GM13977 (cell line): ENCODE measurements around the gene RAPSN.
"Not testable (repeated sequence)": the region's sequence is repeated elsewhere in the genome, so short reads cannot be mapped to it uniquely, and the experiment has no call there.

Source experiments
- DNase-seq: peaks from one replicate; pipeline ENCODE4 v3.0.0; 2012; ENCODE audit warnings: low spot score
- CTCF ChIP-seq: IDR thresholded peaks from 2 replicates; pipeline ENCODE4 v1.5.1; 2012; ENCODE audit warnings: mild to moderate bottlenecking, control low read depth; ENCODE audit not compliant: insufficient read depth; ENCODE audit errors: extremely low read depth, missing control alignments
- in situ Hi-C: fragments of 300-500 bp; cut with MboI; formaldehyde crosslinking; loops from one replicate; pipeline ENCODE4 v1.12.0; 2022; ENCODE audit warnings: low sequenced_read_pairs, low pct_unique_long_range_greater_than_20kb, mixed read lengths, inconsistent platforms; ENCODE audit not compliant: unreplicated experiment

Gene RAPSN

GRCh38 chr11:47460571-47461235 lies 11.8 kb upstream of the RAPSN start:
- no peak for TF ChIP-seq CTCF
- DNase-seq = no peak
- in situ Hi-C loops = no loop called here

GRCh38 chr11:47454258-47454671 lies 5.3 kb upstream of the RAPSN start:
- peak; percentile 84 for DNase-seq
- in situ Hi-C loops = not testable (repeated sequence)
- TF ChIP-seq CTCF = peak; percentile 82

- no peak for TF ChIP-seq CTCF
- in situ Hi-C loops = no loop called here
- no peak for DNase-seq
These were observed 4.4 kb upstream of the RAPSN start for GRCh38 chr11:47453365-47453764.

- in situ Hi-C loops = no loop called here
- no peak for TF ChIP-seq CTCF
- DNase-seq = no peak
These were observed 3.1 kb upstream of the RAPSN start for GRCh38 chr11:47451990-47452389.

GRCh38 chr11:47451436-47451835 lies 2.5 kb upstream of the RAPSN start:
- in situ Hi-C loops = no loop called here
- no peak for DNase-seq

GRCh38 chr11:47449541-47449940 lies 605 bp upstream of the RAPSN start:
- no peak for TF ChIP-seq CTCF
- DNase-seq = no peak
- in situ Hi-C loops = no loop called here

More at GRCh38 chr11:47451436-47451835, 2.5 kb upstream of the RAPSN start:
- TF ChIP-seq CTCF = no peak

GRCh38 chr11:47447906-47448305 lies 1.0 kb downstream of the RAPSN start:
- in situ Hi-C loops = no loop called here
- no peak for DNase-seq
- TF ChIP-seq CTCF = no peak
